Testis (tissue), 3 donors: Measurements from ENCODE around the gene FLACC1. TPM values are rescaled to one million over a fixed set of nuclear protein-coding genes. Genes with fewer than 3 reads are reported as not detected.

ENCODE experiments used
- DNase-seq: peaks from one replicate; pipeline ENCODE4 v3.0.0-alpha.2; 2019
- H3K27ac ChIP-seq, 2 donors: fragments of 200-600 bp; sonication (generic); one replicate each; pipeline ENCODE4 v1.5.1; 2019
- H3K27me3 ChIP-seq: fragments of 200-600 bp; sonication (generic); one replicate; pipeline ENCODE4 v1.5.1; 2019
- H3K36me3 ChIP-seq: fragments of 200-600 bp; sonication (generic); one replicate; pipeline ENCODE4 v1.5.1; 2017; ENCODE audit warnings: low read depth; ENCODE audit errors: missing control alignments
- H3K4me1 ChIP-seq: fragments of 200-600 bp; sonication (generic); one replicate; pipeline ENCODE4 v1.5.1; 2019
- H3K4me3 ChIP-seq, 2 donors: fragments of 200-600 bp; sonication (generic); one replicate each; pipeline ENCODE4 v1.5.1; 2017 to 2019
- H3K9me3 ChIP-seq: fragments of 200-600 bp; sonication (generic); one replicate; pipeline ENCODE4 v1.5.1; 2017
- POLR2A ChIP-seq: fragments of 450-650 bp; IDR thresholded peaks from one replicate; pipeline ENCODE4 v1.6.1; 2017; ENCODE audit warnings: antibody characterized with exemption, mild to moderate bottlenecking, moderate library complexity
- WGBS, 2 donors: methylation state at CpG; one replicate each; pipeline ENCODE4 v1.1.5; 2018; 5-methylcytosine and 5-hydroxymethylcytosine counted together
- intact Hi-C: fragments of 100-400 bp; cut with DNase I; formaldehyde crosslinking; loops from one replicate; pipeline ENCODE4 v1.15.1; 2023; ENCODE audit warnings: low total_unique reads
- polyA plus RNA-seq: library from polyadenylated mRNA; stranded (reverse); fragments of 350-450 nt; fragmentation: Illumina TruSeq; extraction: RNeasy Lipid Tissue Mini Kit (QIAGEN cat#74804); gene quantifications from one replicate; pipeline ENCODE4 v1.2.3, GENCODE V29; 2014; ENCODE audit warnings: low read depth, low replicate concordance; ENCODE audit not compliant: insufficient read depth
- total RNA-seq, 2 donors: library from RNA; depleted of rRNA; stranded (reverse); fragments of >200 nt; gene quantifications; one replicate each; pipeline ENCODE4 v1.2.3, GENCODE V29; 2016
- TF ChIP-seq, protein P1 (sequence below), 3 experiments: fragments of 450-650 bp in 2 of 3; fragments of 200-600 bp in 1 of 3; sonication (generic) in 1 of 3; IDR thresholded peaks; one replicate each; pipeline ENCODE4 v1.5.1; 2016 to 2019; ENCODE audit warnings: antibody characterized with exemption in 3 of 3, mild to moderate bottlenecking in 2 of 3, moderate library complexity in 1 of 3

Gene FLACC1
- total and polyA plus RNA-seq, 3 donors from 2014 or later: 10.5 to 21.5 (median 20.4) TPM

DNA sequence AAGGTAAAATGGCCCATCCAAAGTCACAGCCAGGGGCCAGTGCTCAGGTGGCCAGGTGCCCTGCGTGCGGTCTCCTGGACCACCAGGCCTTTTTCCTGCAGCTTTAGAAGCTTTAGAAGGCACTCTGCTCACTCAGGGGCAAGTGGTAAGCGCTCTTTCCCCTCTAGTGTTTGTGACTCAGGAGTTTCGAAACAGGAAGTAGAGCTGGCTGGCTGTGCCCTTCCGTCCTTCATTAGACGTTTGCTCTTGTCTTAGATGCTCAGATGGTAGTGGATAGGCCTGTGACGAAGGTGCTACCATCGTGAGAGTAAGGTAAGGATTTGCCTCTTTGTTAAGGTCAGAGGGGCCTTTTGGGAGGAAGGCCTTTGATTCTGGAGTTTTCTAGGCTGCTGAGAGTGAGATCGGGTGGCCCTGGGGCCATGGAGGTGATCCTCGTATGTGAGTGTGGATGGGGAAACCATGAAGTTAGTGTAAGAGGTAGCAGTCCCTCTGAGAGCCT is 96.8 kb downstream of the FLACC1 start, which contains the start of gene CASP8:
CASP8 (plus strand) TSS at position 235 of the 499 bp plus-strand sequence. CDS start 5,951 bp downstream, outside the sequence.
- Histone ChIP-seq H3K27me3 (no peaks in the 10 kb centered on the region), H3K27ac (no peak within 1 kb of the TSS), H3K4me1 (peaks cover 5% of the 10 kb centered on the region), H3K4me3 (no peak within 1 kb of the TSS), H3K36me3 (no peaks in the 10 kb centered on the region), H3K9me3 (no peaks in the 10 kb centered on the region)
- TF ChIP-seq, protein P1, sequence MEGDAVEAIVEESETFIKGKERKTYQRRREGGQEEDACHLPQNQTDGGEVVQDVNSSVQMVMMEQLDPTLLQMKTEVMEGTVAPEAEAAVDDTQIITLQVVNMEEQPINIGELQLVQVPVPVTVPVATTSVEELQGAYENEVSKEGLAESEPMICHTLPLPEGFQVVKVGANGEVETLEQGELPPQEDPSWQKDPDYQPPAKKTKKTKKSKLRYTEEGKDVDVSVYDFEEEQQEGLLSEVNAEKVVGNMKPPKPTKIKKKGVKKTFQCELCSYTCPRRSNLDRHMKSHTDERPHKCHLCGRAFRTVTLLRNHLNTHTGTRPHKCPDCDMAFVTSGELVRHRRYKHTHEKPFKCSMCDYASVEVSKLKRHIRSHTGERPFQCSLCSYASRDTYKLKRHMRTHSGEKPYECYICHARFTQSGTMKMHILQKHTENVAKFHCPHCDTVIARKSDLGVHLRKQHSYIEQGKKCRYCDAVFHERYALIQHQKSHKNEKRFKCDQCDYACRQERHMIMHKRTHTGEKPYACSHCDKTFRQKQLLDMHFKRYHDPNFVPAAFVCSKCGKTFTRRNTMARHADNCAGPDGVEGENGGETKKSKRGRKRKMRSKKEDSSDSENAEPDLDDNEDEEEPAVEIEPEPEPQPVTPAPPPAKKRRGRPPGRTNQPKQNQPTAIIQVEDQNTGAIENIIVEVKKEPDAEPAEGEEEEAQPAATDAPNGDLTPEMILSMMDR (IDR thresholded peaks at IDR 0.05): no peak
- TF ChIP-seq POLR2A: no peak
- DNase-seq: no peak
- WGBS, 2 donors: 83 to 87% methylated on average over 10 of the region's 10 CpGs
- intact Hi-C loops: no loop called here

DNA sequence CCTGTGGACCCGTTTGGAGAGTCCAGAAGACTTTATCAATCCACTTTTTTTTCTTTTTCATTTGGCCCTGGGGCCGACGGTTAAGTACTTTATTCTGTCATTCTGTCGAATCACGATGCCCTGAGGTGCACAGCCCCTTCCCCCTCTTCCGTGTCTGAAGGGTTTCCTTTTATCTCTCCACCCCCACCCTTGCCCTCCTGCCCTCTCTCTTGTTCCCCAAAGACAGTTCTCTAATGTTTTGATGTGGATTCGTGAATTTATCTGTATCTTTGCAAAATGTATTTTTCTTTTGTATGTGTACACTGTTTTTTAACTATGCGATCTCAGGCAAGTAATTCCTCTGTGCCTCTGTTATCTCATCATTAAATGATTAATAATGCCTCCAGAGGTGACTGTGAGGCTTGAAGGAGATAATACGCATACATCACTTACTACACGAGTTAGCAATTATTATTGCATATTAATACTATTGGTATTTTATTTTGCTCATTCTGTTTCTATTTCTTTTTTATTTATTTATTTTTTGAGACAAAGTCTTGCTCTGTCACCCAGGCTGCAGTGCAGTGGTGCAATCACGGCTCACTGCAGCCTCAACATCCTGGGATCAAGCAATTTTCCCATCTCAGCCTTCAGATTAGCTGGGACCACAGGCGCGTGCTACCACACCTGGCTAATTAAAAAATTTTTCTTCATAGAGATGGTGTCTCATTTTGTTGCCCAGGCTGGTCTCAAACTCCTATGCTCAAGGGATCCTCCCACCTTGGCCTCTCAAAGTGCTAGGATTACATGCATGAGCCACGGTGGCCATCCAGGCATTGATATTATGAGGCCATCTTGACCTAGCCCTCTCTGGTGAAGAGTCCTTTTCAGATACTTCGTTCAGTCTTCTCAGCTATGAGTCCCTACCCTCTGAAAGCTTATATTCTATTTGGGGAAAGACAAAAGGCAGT is 98.2 kb downstream of the FLACC1 start:
- peak overlapping the region; percentile 61 to 68 for H3K4me3 ChIP-seq
- H3K27ac ChIP-seq: peak overlapping the region; percentile 82 to 86
- no peaks in the 10 kb centered on the region for H3K9me3 ChIP-seq
- peaks cover 5% of the 10 kb centered on the region for H3K4me1 ChIP-seq
- H3K36me3 ChIP-seq: no peaks in the 10 kb centered on the region
- 28 to 31% methylated on average over 15 of the region's 15 CpGs for WGBS, 2 donors
- no peak for DNase-seq
- H3K27me3 ChIP-seq: no peaks in the 10 kb centered on the region
- intact Hi-C loops: no loop called here
- no peak for TF ChIP-seq POLR2A
- TF ChIP-seq, protein P1 (IDR thresholded peaks at IDR 0.05): no peak

DNA sequence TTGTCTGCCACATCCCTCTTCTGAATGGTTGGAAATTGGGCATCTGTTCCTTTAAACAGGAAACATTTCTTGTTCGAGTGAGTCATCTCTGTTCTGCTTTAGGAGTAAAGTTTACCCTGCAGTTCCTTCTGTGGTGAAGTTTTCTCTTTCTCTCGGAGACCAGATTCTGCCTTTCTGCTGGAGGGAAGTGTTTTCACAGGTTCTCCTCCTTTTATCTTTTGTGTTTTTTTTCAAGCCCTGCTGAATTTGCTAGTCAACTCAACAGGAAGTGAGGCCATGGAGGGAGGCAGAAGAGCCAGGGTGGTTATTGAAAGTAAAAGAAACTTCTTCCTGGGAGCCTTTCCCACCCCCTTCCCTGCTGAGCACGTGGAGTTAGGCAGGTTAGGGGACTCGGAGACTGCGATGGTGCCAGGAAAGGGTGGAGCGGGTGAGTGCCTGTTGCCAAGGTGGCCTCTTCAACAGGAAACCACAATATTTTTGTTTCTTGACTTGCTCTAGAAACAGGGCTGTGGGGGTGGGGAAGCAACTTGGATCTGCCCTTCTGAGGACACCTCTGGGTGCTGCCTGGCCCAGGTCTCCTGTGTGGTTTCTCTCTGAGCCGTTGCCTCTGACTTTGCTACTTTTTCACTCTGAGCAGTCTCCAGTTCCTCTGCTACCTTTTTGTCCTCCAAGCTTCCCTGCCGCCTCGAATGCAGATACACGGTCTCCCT is 99.0 kb downstream of the FLACC1 start:
- H3K9me3 ChIP-seq: no peaks in the 10 kb centered on the region
- 2 to 4% methylated on average over 10 of the region's 10 CpGs for whole genome bisulfite sequencing, 2 donors
- peak overlapping the region; percentile 82 to 86 for H3K27ac ChIP-seq
- no peaks in the 10 kb centered on the region for H3K36me3 ChIP-seq
- peaks cover 5% of the 10 kb centered on the region for H3K4me1 ChIP-seq
- intact Hi-C loops: no loop called here
- peak; percentile 71 for DNase-seq
- no peaks in the 10 kb centered on the region for H3K27me3 ChIP-seq
- H3K4me3 ChIP-seq: peak overlapping the region; percentile 61 to 68
- TF ChIP-seq, protein P1 (IDR thresholded peaks at IDR 0.05): peak in 1 of 3 experiments; percentile 5
- no peak for TF ChIP-seq POLR2A

DNA sequence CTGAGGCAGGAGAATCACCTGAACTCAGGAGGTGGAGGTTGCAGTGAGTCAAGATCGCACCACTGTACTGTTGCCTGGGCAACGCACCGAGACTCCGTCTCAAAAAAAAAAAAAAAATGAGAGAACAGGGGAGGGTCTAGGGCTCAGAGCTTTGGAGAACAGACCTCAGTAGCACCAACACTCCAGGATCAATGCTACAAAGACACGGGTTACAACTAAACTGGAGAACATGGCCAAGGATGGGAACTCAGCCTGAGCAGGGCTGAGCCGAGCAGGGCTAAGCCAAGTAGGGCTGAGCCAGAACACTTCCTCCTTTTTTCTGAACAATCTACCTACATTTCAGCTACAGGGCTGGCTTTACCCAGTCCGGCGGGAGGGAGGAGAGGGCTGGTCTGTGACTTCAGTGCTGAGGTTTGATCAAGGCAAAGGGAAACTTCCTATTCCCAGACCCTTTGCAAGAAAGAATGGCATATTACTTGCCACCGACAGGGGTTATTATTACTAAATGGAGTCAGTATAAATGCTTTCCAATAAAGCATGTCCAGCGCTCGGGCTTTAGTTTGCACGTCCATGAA is 99.7 kb downstream of the FLACC1 start:
- WGBS, 2 donors: 17 to 24% methylated on average over 12 of the region's 12 CpGs
- H3K4me1 ChIP-seq: peaks cover 5% of the 10 kb centered on the region
- no peaks in the 10 kb centered on the region for H3K9me3 ChIP-seq
- no peaks in the 10 kb centered on the region for H3K36me3 ChIP-seq
- peak overlapping the region; percentile 82 to 86 for H3K27ac ChIP-seq
- no peaks in the 10 kb centered on the region for H3K27me3 ChIP-seq
- intact Hi-C loops: no loop called here
- no peak for DNase-seq
- no peak for TF ChIP-seq POLR2A
- TF ChIP-seq, protein P1 (IDR thresholded peaks at IDR 0.05): no peak
- peak overlapping the region; percentile 61 to 68 for H3K4me3 ChIP-seq
